GM19395 (cell line): ENCODE data around the gene MKNK1.

ENCODE experiments used
- ATAC-seq: cut with Tn5 transposase; IDR thresholded peaks from one replicate; pipeline ENCODE4 v1.9.1; 2021; ENCODE audit warnings: mild to moderate bottlenecking, moderate library complexity; ENCODE audit not compliant: unreplicated experiment

The MKNK1 gene

DNA sequence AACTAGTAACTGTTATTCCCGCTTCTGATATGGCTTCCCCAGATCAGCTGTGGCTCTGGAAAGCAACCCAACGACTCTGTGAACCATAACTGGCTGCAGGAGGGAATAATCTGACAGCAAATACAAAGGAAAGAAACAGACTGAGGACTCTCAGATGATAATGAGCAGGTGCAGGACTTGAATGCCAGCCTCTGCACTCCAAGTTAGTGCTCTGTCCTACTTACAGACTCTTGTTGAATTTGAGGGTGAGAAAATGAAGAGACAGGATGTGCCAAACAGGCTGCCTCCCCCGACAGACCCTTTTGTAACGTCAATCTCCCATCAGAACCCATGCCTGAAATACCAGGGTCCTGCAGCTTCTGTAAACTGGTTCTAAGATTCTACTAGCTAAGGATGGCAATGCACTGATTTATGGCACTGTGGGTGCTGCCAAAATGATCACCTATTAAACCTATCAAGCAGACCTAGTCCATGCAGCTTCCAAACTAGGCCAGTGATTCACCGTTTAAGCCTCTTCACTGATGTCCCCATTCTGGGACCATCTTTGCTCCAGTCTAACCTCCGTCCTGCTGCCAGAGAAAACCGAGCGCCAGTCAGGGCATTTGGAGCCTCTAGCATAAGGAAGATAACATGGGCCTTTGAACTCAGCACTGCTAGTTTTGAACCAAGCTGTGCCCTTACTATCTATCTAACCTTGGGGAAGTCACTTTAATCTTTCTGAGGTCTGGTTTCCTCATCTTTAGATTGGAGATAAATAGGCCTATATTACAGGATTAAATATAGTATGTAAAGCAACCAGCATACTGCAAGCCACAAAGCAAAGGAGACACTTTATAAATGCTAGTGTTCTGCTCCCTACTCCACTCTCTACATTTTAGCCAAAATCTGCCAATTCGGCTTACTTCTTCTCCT, 4.8 kb downstream of the MKNK1 start:
- no peak for ATAC-seq

DNA sequence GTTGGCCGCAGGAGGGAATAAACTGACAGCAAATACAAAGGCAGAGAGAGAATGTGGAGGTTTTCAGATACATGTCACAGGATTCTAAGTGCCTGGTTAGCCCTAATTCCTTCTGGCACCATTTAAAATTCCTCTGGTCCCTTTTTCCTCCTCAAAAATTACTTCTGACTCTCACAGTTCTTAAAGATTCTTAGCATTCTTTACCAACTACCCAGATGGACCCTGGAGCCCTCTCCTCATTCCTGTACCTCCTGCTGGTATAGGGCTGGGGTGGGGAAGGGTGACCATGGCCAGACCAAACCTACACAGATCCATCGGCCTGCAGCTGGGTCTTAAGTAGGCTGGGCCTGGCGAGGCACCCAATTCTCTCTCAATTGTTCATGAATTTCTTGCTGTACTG, 7.2 kb downstream of the MKNK1 start:
- no peak for ATAC-seq

DNA sequence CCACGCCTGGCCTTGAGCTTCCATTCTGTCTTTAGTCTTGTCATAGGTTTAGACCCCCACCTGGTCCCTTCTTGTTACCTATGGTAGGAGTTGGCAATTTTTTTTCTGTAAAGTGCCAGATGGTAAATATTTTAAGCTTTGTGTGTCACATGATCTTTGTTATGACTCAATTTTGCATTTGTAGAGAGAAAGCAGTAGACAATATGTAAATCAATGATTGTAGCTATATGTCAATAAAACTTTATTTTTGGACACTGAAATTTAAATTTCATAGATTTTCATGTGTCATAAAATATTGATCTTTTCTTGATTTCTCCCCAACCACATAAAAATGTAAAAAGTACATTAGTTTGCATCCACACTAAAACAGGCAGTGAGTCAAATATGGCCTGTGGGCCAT, 8.0 kb downstream of the MKNK1 start:
- no peak for ATAC-seq

DNA sequence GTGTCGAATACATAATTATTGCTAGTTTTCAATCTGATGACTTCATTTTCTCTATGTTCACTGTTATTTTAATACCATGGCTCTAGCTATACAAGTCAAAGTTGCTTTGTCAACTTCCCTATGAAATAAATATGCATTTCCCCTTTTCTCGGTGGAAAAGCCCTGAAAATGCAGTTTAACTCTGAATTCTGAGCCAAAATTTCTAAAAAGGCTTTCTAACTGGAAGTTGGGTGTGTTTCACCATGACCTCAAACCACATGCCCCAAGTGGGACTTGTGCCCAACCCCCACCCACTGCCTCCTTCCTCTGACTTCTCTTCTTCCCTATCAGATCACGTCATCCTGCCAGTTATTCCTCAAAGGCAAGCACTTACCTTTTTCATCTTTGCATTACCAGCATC, 8.9 kb downstream of the MKNK1 start:
- ATAC-seq = no peak

DNA sequence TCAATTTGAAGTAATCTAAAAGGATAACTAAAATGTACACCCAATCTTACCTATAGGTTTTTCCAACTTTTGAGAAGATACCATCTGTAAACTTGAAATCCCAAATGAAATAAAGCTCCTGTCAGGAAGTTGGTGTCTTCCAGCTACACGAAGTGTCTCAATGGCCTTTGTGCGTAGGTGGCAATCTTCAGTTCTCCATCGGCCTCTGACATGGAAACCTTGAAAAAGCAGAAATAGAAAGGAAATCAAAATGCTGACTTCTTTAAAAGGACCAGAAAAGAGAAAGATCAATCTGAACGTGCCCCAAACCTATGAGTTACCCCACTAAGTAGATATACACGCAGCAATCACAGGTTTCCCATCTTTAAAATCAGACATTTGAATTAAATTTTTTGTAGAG, 10.0 kb downstream of the MKNK1 start:
- no peak for ATAC-seq

DNA sequence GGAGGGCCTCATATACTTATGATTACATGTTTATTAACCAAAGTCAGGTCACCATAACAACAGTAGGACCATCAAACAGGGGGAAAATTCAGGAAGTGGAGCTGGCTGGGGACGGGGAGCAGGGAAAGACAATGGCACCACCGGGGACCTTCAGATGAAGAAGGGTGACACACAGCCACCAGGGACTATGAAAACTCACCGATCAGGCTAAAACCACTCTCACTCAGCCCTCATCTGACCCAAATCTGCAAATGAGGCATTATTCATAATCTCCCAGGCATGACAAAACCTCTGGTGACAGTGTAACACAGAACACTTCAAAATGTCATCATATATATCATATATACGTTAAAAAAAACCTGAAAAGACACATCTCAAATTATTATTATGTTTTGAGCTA, 11.2 kb downstream of the MKNK1 start:
- no peak for ATAC-seq

DNA sequence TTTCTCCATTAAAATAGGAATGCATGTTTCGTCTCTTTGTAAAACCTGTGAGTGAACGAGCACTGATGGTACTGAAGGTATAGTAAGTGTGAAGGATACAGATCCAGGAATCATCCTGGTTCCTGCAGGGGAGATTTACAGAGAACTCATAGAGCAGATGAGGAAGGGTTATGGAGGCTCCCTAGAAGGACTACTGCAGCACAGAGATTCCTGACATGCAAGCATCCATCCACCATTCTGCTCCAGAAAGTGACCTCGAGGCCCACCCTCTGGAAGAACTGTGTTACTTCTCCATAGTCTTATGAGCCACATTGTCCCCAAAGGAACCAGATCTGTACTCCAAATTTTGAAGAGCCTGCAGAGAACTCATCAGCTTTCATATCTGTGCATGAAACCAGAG, 14.5 kb downstream of the MKNK1 start:
- ATAC-seq = no peak

DNA sequence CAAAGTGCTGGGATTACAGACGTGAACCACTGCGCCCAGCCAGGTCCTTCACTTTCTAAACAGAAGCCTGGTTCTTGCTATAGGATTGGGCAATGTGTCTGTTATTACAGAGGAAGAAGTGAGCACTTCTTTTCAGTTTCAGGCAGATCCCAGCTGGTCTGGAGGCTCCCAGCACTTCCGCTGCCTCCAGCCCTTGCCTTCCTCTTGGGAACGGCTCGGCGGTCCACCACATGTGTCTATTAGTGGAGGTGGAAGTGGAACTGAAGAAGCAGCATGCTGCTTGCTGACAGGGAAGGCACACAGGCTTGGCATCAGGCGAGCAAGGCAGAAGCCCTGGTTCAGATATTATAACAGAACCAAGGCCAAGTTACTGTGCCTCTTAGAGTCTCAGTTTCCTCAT, 17.0 kb downstream of the MKNK1 start:
- ATAC-seq = no peak

DNA sequence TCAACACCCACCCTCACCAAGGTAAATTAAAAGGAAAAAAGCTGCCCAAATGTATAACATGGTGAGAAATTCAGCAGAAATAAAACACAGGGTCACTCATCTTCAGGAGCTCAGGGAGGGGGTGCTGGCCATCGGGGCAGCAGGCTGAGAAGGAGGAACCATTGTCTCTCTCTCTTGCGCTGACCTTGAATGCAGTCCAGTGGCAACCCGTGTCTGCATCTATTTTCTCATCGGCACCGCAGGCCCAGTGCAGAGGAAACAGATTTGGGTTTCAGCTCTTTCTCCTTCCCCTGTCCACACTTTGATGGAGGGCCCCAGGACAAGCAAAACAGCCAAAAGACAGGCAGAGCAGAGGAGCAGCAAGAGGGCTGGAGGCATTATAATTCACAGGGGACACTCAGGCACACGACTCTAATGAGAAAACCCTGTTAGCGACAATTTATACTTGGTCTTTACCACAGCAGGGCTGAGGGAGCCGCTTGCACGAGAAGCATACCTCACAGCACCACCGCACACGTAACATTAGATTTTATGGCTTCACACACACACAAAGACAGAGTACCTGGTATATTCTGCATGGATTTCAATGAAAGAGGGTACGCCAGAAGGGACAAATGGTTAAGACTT, 18.6 kb downstream of the MKNK1 start:
- ATAC-seq = no peak

DNA sequence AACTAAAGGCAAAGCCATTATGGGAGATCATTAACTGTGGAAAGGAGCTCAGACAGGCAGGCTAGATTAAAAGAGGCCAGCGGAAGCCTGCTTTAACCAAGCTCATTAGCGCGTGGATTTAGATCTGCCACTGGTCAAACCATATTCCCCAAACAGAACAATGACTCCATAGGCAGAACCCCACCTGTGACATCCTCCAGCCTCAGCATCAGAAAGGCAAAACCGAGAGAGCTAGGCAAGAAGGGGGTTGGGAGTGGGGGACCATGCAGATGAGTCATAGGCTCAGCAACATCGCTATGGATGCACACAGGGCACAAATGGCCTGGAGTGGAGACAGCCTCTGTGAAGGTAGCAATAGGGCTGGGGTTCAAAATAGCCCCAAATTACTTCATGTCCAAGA, 20.6 kb downstream of the MKNK1 start:
- ATAC-seq = no peak

DNA sequence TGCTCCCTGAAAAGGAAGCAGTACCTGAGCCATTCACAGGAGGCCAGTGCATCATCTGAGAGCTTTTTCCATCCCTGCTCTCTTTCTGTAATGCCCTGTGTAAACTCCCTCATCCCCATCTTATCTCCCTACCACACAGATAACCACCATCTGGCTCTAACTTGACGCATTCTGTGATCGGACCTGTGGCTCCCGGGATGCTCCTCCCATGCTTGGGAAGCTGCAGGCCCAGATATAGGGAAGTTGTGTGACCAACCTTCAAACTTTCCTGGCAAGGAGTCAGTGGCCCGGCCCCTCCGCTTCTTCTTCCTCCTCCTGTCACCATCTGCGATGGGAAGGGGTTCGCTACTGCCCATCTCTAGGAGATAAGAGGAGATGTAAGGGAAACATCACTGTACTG, 21.1 kb downstream of the MKNK1 start:
- no peak for ATAC-seq

DNA sequence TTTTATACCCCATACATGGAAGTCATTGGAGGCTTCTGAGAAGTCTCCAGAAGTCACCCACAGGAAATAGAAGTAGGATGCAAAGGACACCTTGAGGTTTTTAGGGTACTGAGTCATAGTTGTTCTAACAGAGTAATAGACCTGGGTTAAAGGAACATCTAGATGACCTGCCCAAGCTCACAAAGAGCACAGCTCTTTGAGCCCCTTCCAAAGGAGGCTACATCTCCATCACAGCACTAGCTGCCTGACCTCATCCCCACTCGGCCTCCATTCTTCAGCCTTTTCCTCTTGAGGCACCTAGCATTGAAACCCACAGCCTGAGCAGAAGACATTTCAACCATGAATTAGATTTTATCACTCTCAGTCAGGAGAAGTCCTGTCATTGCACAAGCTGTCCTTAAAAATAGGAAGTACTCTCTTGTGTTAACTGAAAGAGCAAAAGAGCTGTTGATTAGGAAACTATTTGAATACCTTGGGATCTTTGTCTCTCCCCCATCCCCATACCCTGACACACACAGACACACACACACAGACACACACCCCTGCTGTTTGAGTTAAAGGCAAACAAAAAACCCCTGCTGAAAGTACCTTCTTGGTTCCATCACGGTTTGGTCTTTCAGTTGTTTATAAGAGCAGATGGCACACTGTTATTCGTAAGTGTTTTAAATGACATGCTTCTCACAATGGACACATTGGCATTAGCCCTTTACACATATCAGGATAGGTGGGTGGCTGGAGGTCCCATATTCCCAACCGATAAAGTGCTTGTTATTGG, 22.2 kb downstream of the MKNK1 start:
- ATAC-seq = no peak

DNA sequence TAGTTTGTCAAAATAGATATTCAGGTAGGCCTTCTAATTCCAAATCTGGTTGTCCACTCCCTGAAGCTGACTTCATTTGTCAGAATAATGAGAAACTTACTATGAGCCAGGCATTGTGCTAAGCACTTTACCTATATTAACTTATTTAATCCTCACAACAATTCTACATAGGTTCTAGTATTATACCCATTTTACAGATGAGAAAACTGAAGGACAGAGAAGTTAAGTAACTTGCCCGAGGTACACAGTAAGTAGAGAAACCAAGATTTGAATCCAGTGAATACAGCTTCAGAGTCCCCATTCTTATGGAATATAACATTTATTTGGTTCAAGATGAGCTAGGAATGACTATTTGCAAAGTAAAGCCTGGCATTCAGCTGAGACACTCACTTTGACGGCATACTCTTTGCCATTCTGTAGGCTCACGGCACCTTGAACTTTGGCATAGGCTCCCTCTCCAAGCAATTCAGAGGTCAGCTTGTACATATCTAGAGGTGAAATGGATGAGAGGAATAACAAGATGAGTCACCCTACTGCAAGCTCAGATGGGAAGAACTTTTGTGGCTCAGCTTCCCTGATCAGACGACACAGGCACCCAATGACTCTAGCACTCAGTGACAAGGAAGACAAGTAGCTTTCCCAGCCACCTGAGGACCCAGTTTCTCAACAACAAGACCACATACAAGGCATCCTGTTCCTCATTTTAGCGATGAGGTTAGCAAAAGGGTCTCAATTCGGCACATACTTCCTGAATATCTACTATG, 23.7 kb downstream of the MKNK1 start:
- no peak for ATAC-seq

DNA sequence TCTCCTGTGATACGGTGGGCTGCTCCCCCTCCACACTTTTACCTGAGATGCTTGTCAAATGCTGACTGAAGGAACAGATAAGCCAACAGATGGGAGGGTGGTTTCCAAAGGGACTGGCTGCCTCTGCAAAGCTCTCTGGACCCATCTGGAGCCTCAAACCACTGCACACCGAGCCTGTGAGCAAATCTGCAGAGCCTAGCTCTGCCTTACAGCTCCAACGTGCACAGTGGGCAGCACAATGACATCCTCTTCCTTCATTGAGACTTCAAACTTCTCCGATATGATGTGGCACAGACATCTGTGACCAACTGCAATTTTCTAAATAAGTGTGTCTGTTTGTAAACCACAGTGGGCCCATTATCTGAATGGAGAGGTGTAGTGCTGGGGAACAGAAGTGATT, 26.4 kb downstream of the MKNK1 start:
- no peak for ATAC-seq

DNA sequence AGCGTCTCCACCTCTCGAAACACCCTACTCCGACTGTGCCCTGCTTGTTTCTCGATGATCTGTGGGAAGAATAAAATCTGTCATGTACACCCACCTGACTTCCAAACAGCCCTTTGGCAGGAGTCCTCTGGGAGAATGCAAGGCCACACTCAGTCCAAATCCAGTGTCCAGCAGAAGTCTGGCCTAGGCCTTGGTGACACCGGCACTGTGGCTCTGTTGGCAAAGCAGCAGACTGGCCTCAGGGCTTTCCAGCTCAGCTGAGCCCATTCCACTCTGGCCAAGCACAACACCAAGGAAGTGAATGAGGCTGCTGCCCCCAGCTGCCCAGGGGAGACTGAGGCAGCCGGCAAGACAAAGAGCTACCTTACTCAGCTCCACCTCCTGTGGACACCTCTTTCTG, 27.5 kb downstream of the MKNK1 start:
- no peak for ATAC-seq

DNA sequence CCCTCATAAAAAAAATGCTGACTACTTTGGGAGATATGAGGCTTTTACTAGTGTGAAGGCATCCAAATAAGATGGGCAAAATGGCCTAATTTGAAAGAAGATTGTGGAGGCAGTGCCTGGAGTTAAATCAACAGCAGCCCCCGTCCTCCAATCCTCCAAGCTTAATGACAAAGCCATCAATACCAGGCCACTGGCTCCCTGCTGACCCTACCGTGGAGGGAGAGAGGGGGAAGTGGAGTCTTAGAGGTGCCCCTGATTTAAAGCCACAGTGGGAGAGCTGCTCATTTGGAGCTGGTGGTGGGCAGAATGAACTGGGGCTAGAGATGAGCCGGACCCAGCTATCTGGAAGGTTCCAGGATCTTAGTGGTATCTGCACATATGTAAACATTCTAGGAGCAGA, 28.3 kb downstream of the MKNK1 start:
- ATAC-seq = no peak

DNA sequence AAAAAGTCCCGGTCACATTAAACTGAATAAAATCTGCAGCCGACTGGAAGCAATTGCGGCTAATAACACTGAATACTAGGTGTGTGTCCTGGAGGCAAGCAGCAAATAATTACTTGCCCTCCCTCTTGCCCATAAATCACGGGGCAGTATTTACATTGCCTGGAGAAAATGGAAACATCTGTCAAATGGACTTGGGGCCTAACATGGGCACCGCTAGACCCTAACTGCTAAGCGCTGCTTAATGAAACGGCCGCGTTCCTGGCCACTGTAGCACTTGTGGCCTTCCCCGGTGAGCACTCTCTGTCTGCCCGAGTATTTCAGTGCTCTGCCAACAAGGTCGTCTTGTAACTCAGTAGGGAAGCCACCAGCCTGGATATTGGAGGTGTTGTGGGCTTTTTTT, 28.8 kb downstream of the MKNK1 start:
- ATAC-seq = no peak

DNA sequence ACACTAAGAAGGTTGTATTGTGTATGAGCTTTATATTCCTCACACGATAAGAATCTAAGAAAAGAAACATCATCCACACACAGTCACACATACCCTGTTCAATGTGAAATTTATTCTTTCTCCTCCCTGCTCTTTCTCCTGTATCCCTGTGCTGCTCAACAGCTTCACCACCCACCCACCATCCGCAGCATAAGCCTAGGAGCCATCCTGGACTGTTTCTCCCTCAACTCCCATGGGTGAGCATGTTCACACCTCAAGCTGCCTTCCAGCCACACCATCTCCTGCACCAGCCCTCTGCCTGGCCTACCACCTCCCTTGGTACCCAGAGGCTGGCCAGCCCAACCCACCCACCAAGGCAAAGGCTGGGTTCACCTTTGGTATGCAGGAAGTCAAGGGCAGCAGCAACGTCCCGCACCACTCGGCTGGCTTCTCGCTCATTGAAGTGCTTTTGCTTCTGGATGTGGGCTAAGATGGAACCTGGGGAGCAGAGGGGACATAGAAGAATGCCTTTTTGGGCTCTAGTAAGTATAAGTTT, 32.3 kb downstream of the MKNK1 start:
- ATAC-seq = no peak

DNA sequence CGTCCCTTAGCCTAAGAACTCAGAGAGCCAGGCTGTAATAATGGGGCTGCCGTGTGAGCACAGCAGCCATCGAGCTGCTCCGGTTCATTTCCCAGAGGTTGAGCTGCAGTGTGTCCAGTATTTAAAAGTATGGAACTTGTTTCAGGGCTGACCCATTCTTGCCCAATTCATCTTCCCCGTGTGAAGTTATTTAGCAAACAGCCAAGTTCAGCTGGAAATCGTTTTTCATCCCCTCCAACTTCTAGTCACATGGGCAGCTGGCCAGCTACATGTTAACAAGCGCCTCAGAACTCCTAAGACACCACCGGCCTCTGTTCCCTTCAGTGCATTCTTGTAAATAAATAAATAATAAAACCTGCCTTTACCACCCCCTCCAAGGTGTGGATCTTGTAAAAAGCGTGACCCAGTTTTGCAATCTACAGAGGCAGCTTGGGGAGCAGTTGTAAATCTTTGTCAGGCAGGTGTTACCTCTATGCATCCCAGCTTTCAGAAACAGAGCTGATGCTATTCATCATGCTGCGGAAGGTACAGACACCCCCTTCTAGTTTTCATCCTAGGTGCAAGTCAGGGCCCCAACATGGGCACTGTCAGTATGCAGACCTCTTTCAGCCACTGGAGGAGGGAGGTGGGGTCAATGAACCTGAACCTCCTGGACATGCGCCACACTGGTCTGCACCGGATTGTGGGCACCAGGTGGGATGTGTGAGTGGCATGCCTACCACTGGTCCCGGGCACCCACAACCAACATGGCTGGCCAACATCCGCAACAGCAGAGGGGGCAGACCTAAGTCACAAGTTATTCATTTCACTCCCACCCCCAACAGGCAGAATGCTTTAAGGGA, 34.0 kb downstream of the MKNK1 start:
- no peak for ATAC-seq

DNA sequence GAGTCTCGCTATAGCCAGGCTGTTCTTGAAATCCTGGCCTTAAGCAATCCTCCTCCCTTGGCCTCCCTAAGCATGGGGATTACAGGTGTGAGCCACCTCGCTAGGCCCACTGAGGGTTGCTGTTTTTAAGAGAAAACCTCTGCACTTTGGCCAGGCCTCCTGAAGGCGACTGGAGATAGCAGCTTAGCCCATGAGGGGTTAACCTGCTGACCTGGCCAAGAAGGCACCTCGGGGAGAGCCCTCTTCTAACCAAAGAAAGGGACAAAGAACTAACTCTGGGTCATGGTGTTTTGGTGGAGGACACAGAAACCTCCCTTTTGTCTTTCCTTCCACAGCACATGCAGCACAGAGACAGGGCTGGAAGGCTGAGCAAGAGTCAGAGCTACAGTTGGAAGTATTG, 35.0 kb downstream of the MKNK1 start:
- no peak for ATAC-seq
